ENCODE results near the gene SPIRE1. TPM values are rescaled to one million over a fixed set of nuclear protein-coding genes. Genes with fewer than 3 reads are reported as not detected.

Gene SPIRE1
- polyA plus RNA-seq, 1 donor from 2014 or later: 22.2 TPM

GRCh38 chr18:12421732-12422131, 236.2 kb downstream of the SPIRE1 start:
- Histone ChIP-seq H3K9me2 (ENCODE audit: insufficient read depth, low read length) (no peaks in the 10 kb centered on the region), H3K36me3 (ENCODE audit: insufficient read depth, low read length) (no peaks in the 10 kb centered on the region), H4K20me1 (ENCODE audit: insufficient read depth) (no peaks in the 10 kb centered on the region), H3K27ac (ENCODE audit: low read length) (no peak overlapping the region), H3K9ac (ENCODE audit: low read length) (no peak overlapping the region), H3K9me3 (ENCODE audit: low read length) (peaks cover under 1% of the 10 kb centered on the region), H3K4me3 (ENCODE audit: low read length) (no peak overlapping the region), H2AFZ (ENCODE audit: low read depth, low read length) (no peak overlapping the region), H3K27me3 (ENCODE audit: insufficient read depth, low read depth, low read length) (peaks cover 5% of the 10 kb centered on the region), H3K79me2 (replicated peaks; ENCODE audit: insufficient read depth, low read length) (no peaks in the 10 kb centered on the region), H3F3A (ENCODE audit: insufficient read depth, low read length, poor library complexity, severe bottlenecking) (no peaks in the 10 kb centered on the region), H3K4me2 (ENCODE audit: low read length) (no peak overlapping the region)
- TF ChIP-seq CTCF (IDR thresholded peaks at IDR 0.05; ENCODE audit: poor library complexity, severe bottlenecking): no peak
- no peak for TF ChIP-seq POLR2AphosphoS5 (IDR thresholded peaks at IDR 0.05)
- no peak for TF ChIP-seq EP300 (conservative IDR thresholded peaks at IDR 0.05; ENCODE audit: poor library complexity, severe bottlenecking)
- no peak for TF ChIP-seq EZH2 (IDR thresholded peaks at IDR 0.05; ENCODE audit: borderline replicate concordance, insufficient read depth, low read length, poor library complexity, severe bottlenecking)
- TF ChIP-seq SMC3 (conservative IDR thresholded peaks at IDR 0.05; ENCODE audit: poor library complexity): no peak
- TF ChIP-seq RAD21 (conservative IDR thresholded peaks at IDR 0.05): no peak
- TF ChIP-seq TAF1 (IDR thresholded peaks at IDR 0.05; ENCODE audit: low read depth): no peak
- no peak for TF ChIP-seq MXI1 (conservative IDR thresholded peaks at IDR 0.05; ENCODE audit: poor library complexity, severe bottlenecking)
- no peak for TF ChIP-seq REST (IDR thresholded peaks at IDR 0.05; ENCODE audit: borderline replicate concordance)

GRCh38 chr18:12420821-12421421, 237.0 kb downstream of the SPIRE1 start:
- H3K9ac ChIP-seq (ENCODE audit: low read length): no peak overlapping the region
- no peak overlapping the region for H2AFZ ChIP-seq (ENCODE audit: low read depth, low read length)
- H3K4me2 ChIP-seq (ENCODE audit: low read length): no peak overlapping the region
- TF ChIP-seq MXI1 (conservative IDR thresholded peaks at IDR 0.05; ENCODE audit: poor library complexity, severe bottlenecking): no peak
- no peak for TF ChIP-seq EP300 (conservative IDR thresholded peaks at IDR 0.05; ENCODE audit: poor library complexity, severe bottlenecking)
- no peak for TF ChIP-seq RAD21 (conservative IDR thresholded peaks at IDR 0.05)
- no peak for TF ChIP-seq REST (IDR thresholded peaks at IDR 0.05; ENCODE audit: borderline replicate concordance)
- TF ChIP-seq POLR2AphosphoS5 (IDR thresholded peaks at IDR 0.05): no peak
- no peak for TF ChIP-seq SMC3 (conservative IDR thresholded peaks at IDR 0.05; ENCODE audit: poor library complexity)
- no peak for TF ChIP-seq TAF1 (IDR thresholded peaks at IDR 0.05; ENCODE audit: low read depth)
- no peak for TF ChIP-seq CTCF (IDR thresholded peaks at IDR 0.05; ENCODE audit: poor library complexity, severe bottlenecking)
- TF ChIP-seq EZH2 (IDR thresholded peaks at IDR 0.05; ENCODE audit: borderline replicate concordance, insufficient read depth, low read length, poor library complexity, severe bottlenecking): no peak
- H4K20me1 ChIP-seq (ENCODE audit: insufficient read depth): no peaks in the 10 kb centered on the region
- H3K9me2 ChIP-seq (ENCODE audit: insufficient read depth, low read length): no peaks in the 10 kb centered on the region
- no peaks in the 10 kb centered on the region for H3F3A ChIP-seq (ENCODE audit: insufficient read depth, low read length, poor library complexity, severe bottlenecking)
- no peaks in the 10 kb centered on the region for H3K36me3 ChIP-seq (ENCODE audit: insufficient read depth, low read length)
- no peak overlapping the region for H3K27ac ChIP-seq (ENCODE audit: low read length)
- no peaks in the 10 kb centered on the region for H3K79me2 ChIP-seq (replicated peaks; ENCODE audit: insufficient read depth, low read length)
- no peak overlapping the region for H3K4me3 ChIP-seq (ENCODE audit: low read length)
- H3K27me3 ChIP-seq (ENCODE audit: insufficient read depth, low read depth, low read length): peaks cover 5% of the 10 kb centered on the region
- no peaks in the 10 kb centered on the region for H3K9me3 ChIP-seq (ENCODE audit: low read length)

All from neural cell (in vitro differentiated cells).